Measurements from ENCODE around the gene SOCS1.

Gene SOCS1

GRCh38 chr16:11253009-11253994 lies 2.7 kb downstream of the SOCS1 start:
- Histone ChIP-seq H3K9me2 (replicated peaks; ENCODE audit: insufficient read depth, low read length) (no peaks in the 10 kb centered on the region), H3K27me3 (replicated peaks; ENCODE audit: insufficient read depth, low read length) (no peaks in the 10 kb centered on the region), H3K9me3 (replicated peaks; ENCODE audit: insufficient read depth, low read length) (no peaks in the 10 kb centered on the region), H3K36me3 (replicated peaks; ENCODE audit: insufficient read depth, low read length) (no peaks in the 10 kb centered on the region), H3K79me2 (ENCODE audit: low read length) (peaks cover 4% of the 10 kb centered on the region), H4K20me1 (ENCODE audit: insufficient read depth, low read length) (no peaks in the 10 kb centered on the region), H3K4me2 (ENCODE audit: low read depth, low read length) (no peak overlapping the region), H3F3A (ENCODE audit: insufficient read depth, low read length) (peaks cover 20% of the 10 kb centered on the region), H2AFZ (ENCODE audit: low read length) (no peak overlapping the region), H3K4me3 (ENCODE audit: low read length) (no peak overlapping the region), H3K4me1 (ENCODE audit: low read length) (peaks cover 15% of the 10 kb centered on the region), H3K9ac (ENCODE audit: low read length) (no peak overlapping the region), H3K27ac (ENCODE audit: low read length) (no peak overlapping the region)
- TF ChIP-seq EZH2 (optimal IDR thresholded peaks at IDR 0.05; ENCODE audit: low read depth, low read length) (no peak), CTCF (IDR thresholded peaks at IDR 0.05; ENCODE audit: low read length) (no peak), EZH2phosphoT487 (IDR thresholded peaks at IDR 0.05; ENCODE audit: low read length) (no peak)
- DNase-seq: no peak

- Histone ChIP-seq H3K9me2 (replicated peaks; ENCODE audit: insufficient read depth, low read length) (no peaks in the 10 kb centered on the region), H3K9me3 (replicated peaks; ENCODE audit: insufficient read depth, low read length) (no peaks in the 10 kb centered on the region), H3K27me3 (replicated peaks; ENCODE audit: insufficient read depth, low read length) (no peaks in the 10 kb centered on the region), H3K4me3 (ENCODE audit: low read length) (no peak overlapping the region), H3K9ac (ENCODE audit: low read length) (no peak overlapping the region), H4K20me1 (ENCODE audit: insufficient read depth, low read length) (no peaks in the 10 kb centered on the region), H3K79me2 (ENCODE audit: low read length) (peaks cover 4% of the 10 kb centered on the region), H3F3A (ENCODE audit: insufficient read depth, low read length) (peaks cover 12% of the 10 kb centered on the region), H3K36me3 (replicated peaks; ENCODE audit: insufficient read depth, low read length) (no peaks in the 10 kb centered on the region), H3K4me2 (ENCODE audit: low read depth, low read length) (no peak overlapping the region), H3K27ac (ENCODE audit: low read length) (no peak overlapping the region), H2AFZ (ENCODE audit: low read length) (no peak overlapping the region), H3K4me1 (ENCODE audit: low read length) (peaks cover 7% of the 10 kb centered on the region)
- DNase-seq: no peak
- no peak for TF ChIP-seq EZH2phosphoT487 (IDR thresholded peaks at IDR 0.05; ENCODE audit: low read length)
- no peak for TF ChIP-seq CTCF (IDR thresholded peaks at IDR 0.05; ENCODE audit: low read length)
- no peak for TF ChIP-seq EZH2 (optimal IDR thresholded peaks at IDR 0.05; ENCODE audit: low read depth, low read length)
These were observed 3.5 kb downstream of the SOCS1 start for GRCh38 chr16:11252482-11252931.

GRCh38 chr16:11251525-11252481 lies 4.2 kb downstream of the SOCS1 start:
- H3K79me2 ChIP-seq (ENCODE audit: low read length): peaks cover 4% of the 10 kb centered on the region
- H3K27ac ChIP-seq (ENCODE audit: low read length): no peak overlapping the region
- H3K4me2 ChIP-seq (ENCODE audit: low read depth, low read length): no peak overlapping the region
- H3K9me3 ChIP-seq (replicated peaks; ENCODE audit: insufficient read depth, low read length): no peaks in the 10 kb centered on the region
- no peak overlapping the region for H2AFZ ChIP-seq (ENCODE audit: low read length)
- H3K9ac ChIP-seq (ENCODE audit: low read length): no peak overlapping the region
- H3K27me3 ChIP-seq (replicated peaks; ENCODE audit: insufficient read depth, low read length): no peaks in the 10 kb centered on the region
- H3K4me3 ChIP-seq (ENCODE audit: low read length): no peak overlapping the region
- no peaks in the 10 kb centered on the region for H3K9me2 ChIP-seq (replicated peaks; ENCODE audit: insufficient read depth, low read length)
- no peaks in the 10 kb centered on the region for H3K36me3 ChIP-seq (replicated peaks; ENCODE audit: insufficient read depth, low read length)
- H4K20me1 ChIP-seq (ENCODE audit: insufficient read depth, low read length): no peaks in the 10 kb centered on the region
- peaks cover 6% of the 10 kb centered on the region; the same call in 1 of the 2 replicates for H3F3A ChIP-seq (ENCODE audit: insufficient read depth, low read length)
- 0 out of 2 replicates have a peak, but pooled peaks cover under 1% of the 10 kb centered on the region for H3K4me1 ChIP-seq (ENCODE audit: low read length)
- DNase-seq: no peak
- TF ChIP-seq CTCF (IDR thresholded peaks at IDR 0.05; ENCODE audit: low read length) (no peak), EZH2phosphoT487 (IDR thresholded peaks at IDR 0.05; ENCODE audit: low read length) (no peak), EZH2 (optimal IDR thresholded peaks at IDR 0.05; ENCODE audit: low read depth, low read length) (no peak)

All from MM.1S (cell line).